HCT116 (cell line): ENCODE data around the gene SKI. TPM values are rescaled to one million over a fixed set of nuclear protein-coding genes. Genes with fewer than 3 reads are reported as not detected.

ENCODE experiments used
- ATAC-seq: fragments of 200-7000 bp; cut with Tn5 transposase; 2 replicates; pipeline ENCODE4 v1.9.1; 2020; ENCODE audit warnings: mild to moderate bottlenecking, moderate library complexity
- BruUV-seq: library from RNA; stranded (reverse); fragments of 400-500 nt; replicated peaks from 2 replicates; lab custom pipeline; 2021; lab: Mats Ljungman, UMichigan
- CTCF ChIA-PET: fragments of 300-600 bp; sonication (Branson Sonifier 250); formaldehyde crosslinking; loops from one replicate; lab custom pipeline; 2021; ENCODE audit warnings: antibody characterized with exemption; lab: Charles Lee
- POLR2A ChIA-PET: fragments of 300-600, 350-600 bp; sonication (Branson Sonifier 250); formaldehyde crosslinking; loops from one replicate; lab custom pipeline; 2021; ENCODE audit warnings: antibody characterized with exemption; lab: Charles Lee
- RAD21 ChIA-PET, 2 experiments: fragments of 300-600 bp; sonication (Branson Sonifier 250); formaldehyde crosslinking; loops; one replicate each; lab custom pipeline; 2023; ENCODE audit warnings: low total read pairs in 2 of 2; ENCODE audit not compliant: uncharacterized antibody in 2 of 2, unreplicated experiment in 2 of 2, low non-redundant PET in 1 of 2; lab: Charles Lee
- DNase-seq: peaks from one replicate; pipeline ENCODE4 v3.0.0-alpha.2; 2010; ENCODE audit warnings: low read depth, low spot score
- H2AFZ ChIP-seq: fragments of 200-600 bp; shearing (Covaris generic), sonication (generic); 2 replicates; pipeline ENCODE4 v1.6.1; 2017; ENCODE audit warnings: low read depth, mixed run types, mixed read lengths, antibody characterized with exemption, low read length; ENCODE audit not compliant: poor library complexity, severe bottlenecking
- H3K27ac ChIP-seq: 2 replicates; pipeline ENCODE4 v1.5.1; 2012; ENCODE audit warnings: low read depth, low read length
- H3K27me3 ChIP-seq: fragments of 200-600 bp; sonication (generic); 2 replicates; pipeline ENCODE4 v1.6.1; 2016; ENCODE audit warnings: mixed run types, low read length, mixed read lengths; ENCODE audit not compliant: insufficient read depth
- H3K36me3 ChIP-seq, 2 experiments: fragments of 200-500 bp in 1 of 2; fragments of 200-600 bp in 1 of 2; sonication (Bioruptor generic) in 1 of 2; sonication (generic) in 1 of 2; 2 replicates each; pipeline versions ENCODE4 v1.5.1 to v1.6.1; 2014 to 2016; ENCODE audit warnings: low read length in 2 of 2, inconsistent platforms in 1 of 2, mixed read lengths in 1 of 2, mixed run types in 1 of 2; ENCODE audit not compliant: insufficient read depth in 2 of 2, control insufficient read depth in 1 of 2
- H3K4me1 ChIP-seq, 2 experiments: fragments of 200-600 bp in 1 of 2; sonication (generic) in 1 of 2; 2 replicates each; pipeline versions ENCODE4 v1.5.1 to v1.6.1; 2012 to 2017; ENCODE audit warnings: low read length in 2 of 2, inconsistent platforms in 1 of 2, mild to moderate bottlenecking in 1 of 2, mixed read lengths in 1 of 2, mixed run types in 1 of 2, moderate library complexity in 1 of 2; ENCODE audit not compliant: insufficient read depth in 2 of 2, control insufficient read depth in 1 of 2
- H3K4me2 ChIP-seq: fragments of 200-600 bp; sonication (generic); 2 replicates; pipeline ENCODE4 v1.6.1; 2017; ENCODE audit warnings: mixed run types, low read length, mixed read lengths
- H3K4me3 ChIP-seq, 2 experiments: fragments of 200-600 bp in 1 of 2; sonication (generic) in 1 of 2; replicated peaks in 1 of 2; 2 replicates each; pipeline ENCODE4 v1.5.1; 2011 to 2016; ENCODE audit warnings: low read length in 2 of 2, control low read depth in 1 of 2, low read depth in 1 of 2, mild to moderate bottlenecking in 1 of 2, mixed read lengths in 1 of 2, mixed run types in 1 of 2
- H3K79me2 ChIP-seq: fragments of 200-600 bp; sonication (generic); 2 replicates; pipeline ENCODE4 v1.6.1; 2017; ENCODE audit warnings: mild to moderate bottlenecking, mixed run types, low read length, moderate library complexity, mixed read lengths; ENCODE audit not compliant: insufficient read depth
- H3K9ac ChIP-seq: fragments of 200-600 bp; sonication (generic); 2 replicates; pipeline ENCODE4 v1.6.1; 2016; ENCODE audit warnings: low read length, mixed read lengths
- H3K9me2 ChIP-seq: fragments of 200-600 bp; sonication (generic), shearing (Covaris generic); 2 replicates; pipeline ENCODE4 v1.6.1; 2017; ENCODE audit warnings: mixed run types, mild to moderate bottlenecking, moderate library complexity; ENCODE audit not compliant: insufficient read depth
- H3K9me3 ChIP-seq, 2 experiments: fragments of 200-500 bp in 1 of 2; fragments of 200-600 bp in 1 of 2; sonication (Bioruptor generic) in 1 of 2; sonication (generic) in 1 of 2; 2 replicates each; pipeline ENCODE4 v1.6.1; 2014 to 2017; ENCODE audit warnings: low read length in 2 of 2, mixed read lengths in 2 of 2, inconsistent platforms in 1 of 2, low read depth in 1 of 2, mild to moderate bottlenecking in 1 of 2, mixed run types in 1 of 2, moderate library complexity in 1 of 2; ENCODE audit not compliant: control insufficient read depth in 1 of 2, insufficient read depth in 1 of 2
- H4K20me1 ChIP-seq: fragments of 200-600 bp; sonication (generic), shearing (Covaris generic); 2 replicates; pipeline ENCODE4 v1.6.1; 2017; ENCODE audit warnings: mixed run types, mild to moderate bottlenecking, moderate library complexity; ENCODE audit not compliant: insufficient read depth
- CBX3 ChIP-seq: IDR thresholded peaks from 2 replicates; pipeline ENCODE4 v1.6.1; 2012; ENCODE audit warnings: low read depth
- CEBPB ChIP-seq: IDR thresholded peaks from 2 replicates; pipeline ENCODE4 v1.6.1; 2012; ENCODE audit warnings: low read depth
- EGR1 ChIP-seq: IDR thresholded peaks from 2 replicates; pipeline ENCODE4 v1.6.1; 2012; ENCODE audit warnings: low read depth
- ELF1 ChIP-seq: IDR thresholded peaks from 2 replicates; pipeline ENCODE4 v1.6.1; 2012; ENCODE audit warnings: low read depth, borderline replicate concordance
- EZH2phosphoT487 ChIP-seq: fragments of 200-600 bp; IDR thresholded peaks from 2 replicates; pipeline ENCODE4 v1.6.1; 2018; ENCODE audit warnings: antibody characterized with exemption, borderline replicate concordance
- POLR2A ChIP-seq: IDR thresholded peaks from 2 replicates; pipeline ENCODE4 v1.7.0; 2011; ENCODE audit warnings: borderline replicate concordance; ENCODE audit not compliant: insufficient read depth, insufficient read length; ENCODE audit errors: extremely low read depth
- POLR2AphosphoS5 ChIP-seq: IDR thresholded peaks from 2 replicates; pipeline ENCODE4 v1.6.1; 2011; ENCODE audit warnings: mild to moderate bottlenecking, low read depth, low read length, moderate library complexity
- SIN3A ChIP-seq: IDR thresholded peaks from 2 replicates; pipeline ENCODE4 v1.6.1; 2012; ENCODE audit warnings: low read depth
- SRF ChIP-seq: IDR thresholded peaks from 2 replicates; pipeline ENCODE4 v1.6.1; 2012; ENCODE audit warnings: low read depth
- TCF7L2 ChIP-seq: IDR thresholded peaks from 2 replicates; pipeline ENCODE4 v1.7.0; 2011; ENCODE audit warnings: borderline replicate concordance, inconsistent platforms; ENCODE audit not compliant: insufficient read depth, insufficient read length; ENCODE audit errors: extremely low read depth
- ZFX ChIP-seq: fragments of 450-650 bp; IDR thresholded peaks from 2 replicates; pipeline ENCODE4 v1.6.1; 2017
- ZNF274 ChIP-seq: fragments of 200-500 bp; sonication (Bioruptor generic); IDR thresholded peaks from 2 replicates; pipeline ENCODE4 v1.6.1; 2014; ENCODE audit warnings: mild to moderate bottlenecking, low read depth, low read length, inconsistent platforms
- intact Hi-C: fragments of 100-400 bp; cut with micrococcal nuclease; formaldehyde crosslinking; loops from 2 replicates; pipeline ENCODE4 v1.10.0; 2022
- total RNA-seq: library from RNA; stranded (reverse); gene quantifications from one replicate; pipeline ENCODE4 v1.2.1, GENCODE V29; 2021; ENCODE audit not compliant: unreplicated experiment
- TF ChIP-seq, protein P1 (sequence below): IDR thresholded peaks from 2 replicates; pipeline ENCODE4 v1.6.1; 2011; ENCODE audit warnings: mild to moderate bottlenecking, low read length, moderate library complexity; ENCODE audit not compliant: insufficient replicate concordance; ENCODE audit errors: extremely low read depth
- TF ChIP-seq, protein P2 (sequence below): IDR thresholded peaks from 2 replicates; pipeline ENCODE4 v1.6.1; 2012
- TF ChIP-seq, protein P3 (sequence below): IDR thresholded peaks from 2 replicates; pipeline ENCODE4 v1.6.1; 2012; ENCODE audit warnings: low read depth

Gene SKI
- total RNA-seq, 1 experiment from 2014 or later = 56.2 TPM

GRCh38 chr1:2270260-2271100, 42.4 kb downstream of the SKI start:
- Histone ChIP-seq H4K20me1 (0 out of 2 replicates have a peak, but pooled peaks cover 4% of the 10 kb centered on the region), H3K9me3 (no peaks in the 10 kb centered on the region), H3K36me3 (no peaks in the 10 kb centered on the region; a peak in 1 of 4 replicates), H3K27me3 (no peaks in the 10 kb centered on the region), H3K4me2 (no peak overlapping the region), H3K79me2 (peaks cover 99% of the 10 kb centered on the region), H2AFZ (no peak overlapping the region), H3K9me2 (no peaks in the 10 kb centered on the region), H3K4me1 (peaks cover 0 to 9% of the 10 kb centered on the region in 2 experiments; a peak in 1 of 4 replicates), H3K9ac (no peak overlapping the region), H3K4me3 (no peak overlapping the region), H3K27ac (no peak overlapping the region; the same call in 1 of the 2 replicates)
- RAD21 ChIA-PET = no interaction called here
- BruUV-seq = no TSS peak
- no peak for ATAC-seq
- POLR2A ChIA-PET = no interaction called here
- TF ChIP-seq EZH2phosphoT487 (no peak), CBX3 (no peak), CEBPB (no peak), POLR2AphosphoS5 (no peak), ZNF274 (no peak), EGR1 (no peak), ZFX (no peak), ELF1 (no peak), TCF7L2 (no peak), SRF (no peak), SIN3A (no peak), POLR2A (no peak)
- TF ChIP-seq, protein P1, sequence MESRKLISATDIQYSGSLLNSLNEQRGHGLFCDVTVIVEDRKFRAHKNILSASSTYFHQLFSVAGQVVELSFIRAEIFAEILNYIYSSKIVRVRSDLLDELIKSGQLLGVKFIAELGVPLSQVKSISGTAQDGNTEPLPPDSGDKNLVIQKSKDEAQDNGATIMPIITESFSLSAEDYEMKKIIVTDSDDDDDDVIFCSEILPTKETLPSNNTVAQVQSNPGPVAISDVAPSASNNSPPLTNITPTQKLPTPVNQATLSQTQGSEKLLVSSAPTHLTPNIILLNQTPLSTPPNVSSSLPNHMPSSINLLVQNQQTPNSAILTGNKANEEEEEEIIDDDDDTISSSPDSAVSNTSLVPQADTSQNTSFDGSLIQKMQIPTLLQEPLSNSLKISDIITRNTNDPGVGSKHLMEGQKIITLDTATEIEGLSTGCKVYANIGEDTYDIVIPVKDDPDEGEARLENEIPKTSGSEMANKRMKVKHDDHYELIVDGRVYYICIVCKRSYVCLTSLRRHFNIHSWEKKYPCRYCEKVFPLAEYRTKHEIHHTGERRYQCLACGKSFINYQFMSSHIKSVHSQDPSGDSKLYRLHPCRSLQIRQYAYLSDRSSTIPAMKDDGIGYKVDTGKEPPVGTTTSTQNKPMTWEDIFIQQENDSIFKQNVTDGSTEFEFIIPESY = no peak
- TF ChIP-seq, protein P2, sequence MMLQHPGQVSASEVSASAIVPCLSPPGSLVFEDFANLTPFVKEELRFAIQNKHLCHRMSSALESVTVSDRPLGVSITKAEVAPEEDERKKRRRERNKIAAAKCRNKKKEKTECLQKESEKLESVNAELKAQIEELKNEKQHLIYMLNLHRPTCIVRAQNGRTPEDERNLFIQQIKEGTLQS = no peak
- TF ChIP-seq, protein P3, sequence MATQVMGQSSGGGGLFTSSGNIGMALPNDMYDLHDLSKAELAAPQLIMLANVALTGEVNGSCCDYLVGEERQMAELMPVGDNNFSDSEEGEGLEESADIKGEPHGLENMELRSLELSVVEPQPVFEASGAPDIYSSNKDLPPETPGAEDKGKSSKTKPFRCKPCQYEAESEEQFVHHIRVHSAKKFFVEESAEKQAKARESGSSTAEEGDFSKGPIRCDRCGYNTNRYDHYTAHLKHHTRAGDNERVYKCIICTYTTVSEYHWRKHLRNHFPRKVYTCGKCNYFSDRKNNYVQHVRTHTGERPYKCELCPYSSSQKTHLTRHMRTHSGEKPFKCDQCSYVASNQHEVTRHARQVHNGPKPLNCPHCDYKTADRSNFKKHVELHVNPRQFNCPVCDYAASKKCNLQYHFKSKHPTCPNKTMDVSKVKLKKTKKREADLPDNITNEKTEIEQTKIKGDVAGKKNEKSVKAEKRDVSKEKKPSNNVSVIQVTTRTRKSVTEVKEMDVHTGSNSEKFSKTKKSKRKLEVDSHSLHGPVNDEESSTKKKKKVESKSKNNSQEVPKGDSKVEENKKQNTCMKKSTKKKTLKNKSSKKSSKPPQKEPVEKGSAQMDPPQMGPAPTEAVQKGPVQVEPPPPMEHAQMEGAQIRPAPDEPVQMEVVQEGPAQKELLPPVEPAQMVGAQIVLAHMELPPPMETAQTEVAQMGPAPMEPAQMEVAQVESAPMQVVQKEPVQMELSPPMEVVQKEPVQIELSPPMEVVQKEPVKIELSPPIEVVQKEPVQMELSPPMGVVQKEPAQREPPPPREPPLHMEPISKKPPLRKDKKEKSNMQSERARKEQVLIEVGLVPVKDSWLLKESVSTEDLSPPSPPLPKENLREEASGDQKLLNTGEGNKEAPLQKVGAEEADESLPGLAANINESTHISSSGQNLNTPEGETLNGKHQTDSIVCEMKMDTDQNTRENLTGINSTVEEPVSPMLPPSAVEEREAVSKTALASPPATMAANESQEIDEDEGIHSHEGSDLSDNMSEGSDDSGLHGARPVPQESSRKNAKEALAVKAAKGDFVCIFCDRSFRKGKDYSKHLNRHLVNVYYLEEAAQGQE = no peak
- DNase-seq = no peak
- CTCF ChIA-PET = no interaction called here
- intact Hi-C loops = no loop called here
